Measurements from ENCODE around the gene MYO7A.
A peak's percentile ranks its signal among the peaks of the same experiment; 100 is the strongest.

MYO7A gene

GRCh38 chr11:77187776-77188632 lies 60.0 kb downstream of the MYO7A start:
- DNase-seq = peak; percentile 75

GRCh38 chr11:77188633-77189491 lies 60.8 kb downstream of the MYO7A start:
- DNase-seq = no peak

GRCh38 chr11:77189588-77190210 lies 61.7 kb downstream of the MYO7A start:
- no peak for DNase-seq

GRCh38 chr11:77190331-77191075 lies 62.5 kb downstream of the MYO7A start:
- DNase-seq = no peak

- no peak for DNase-seq
Observed at GRCh38 chr11:77191429-77191822, 63.4 kb downstream of the MYO7A start.

GRCh38 chr11:77191823-77192495 lies 63.9 kb downstream of the MYO7A start:
- no peak for DNase-seq

- no peak for DNase-seq
Observed at GRCh38 chr11:77193167-77193566, 65.1 kb downstream of the MYO7A start.

GRCh38 chr11:77193911-77194830 lies 66.1 kb downstream of the MYO7A start:
- no peak for DNase-seq

- DNase-seq = no peak
Observed at GRCh38 chr11:77195071-77195755, 67.2 kb downstream of the MYO7A start.

- DNase-seq = no peak
Observed at GRCh38 chr11:77196961-77197360, 68.9 kb downstream of the MYO7A start.

- no peak for DNase-seq
Observed at GRCh38 chr11:77197626-77198320, 69.7 kb downstream of the MYO7A start.

- DNase-seq = no peak
Observed at GRCh38 chr11:77198440-77198849, 70.4 kb downstream of the MYO7A start.

GRCh38 chr11:77199137-77199745 lies 71.2 kb downstream of the MYO7A start:
- DNase-seq = no peak

- DNase-seq = no peak
Observed at GRCh38 chr11:77200351-77201268, 72.6 kb downstream of the MYO7A start.

- DNase-seq = no peak
Observed at GRCh38 chr11:77201370-77201769, 73.3 kb downstream of the MYO7A start.

GRCh38 chr11:77201991-77202841 lies 74.2 kb downstream of the MYO7A start:
- DNase-seq = no peak

Data from retina (tissue), 1 donor.